Ascending aorta (tissue), 2 donors: ENCODE measurements around the gene SIGLEC12. TPM values are rescaled to one million over a fixed set of nuclear protein-coding genes. Genes with fewer than 3 reads are reported as not detected.

Source experiments
- DNase-seq, 2 donors: peaks; one replicate each; pipeline ENCODE4 v3.0.0-alpha.2; 2019; ENCODE audit warnings: low spot score in 2 of 2
- H3K27ac ChIP-seq, 2 donors: fragments of 200-600 bp; sonication (generic); one replicate each; pipeline ENCODE4 v1.5.1; 2016 to 2017; ENCODE audit warnings: mild to moderate bottlenecking in 1 of 2
- H3K27me3 ChIP-seq: fragments of 200-600 bp; sonication (generic); one replicate; pipeline ENCODE4 v1.5.1; 2017
- H3K36me3 ChIP-seq, 2 donors: fragments of 200-600 bp; sonication (generic); one replicate each; pipeline ENCODE4 v1.5.1; 2016
- H3K4me1 ChIP-seq, 2 donors: fragments of 200-600 bp; sonication (generic); one replicate each; pipeline ENCODE4 v1.5.1; 2016 to 2017; ENCODE audit warnings: mild to moderate bottlenecking in 1 of 2
- H3K4me3 ChIP-seq, 2 donors: fragments of 200-600 bp; sonication (generic); one replicate each; pipeline ENCODE4 v1.5.1; 2016 to 2017; ENCODE audit warnings: mild to moderate bottlenecking in 1 of 2
- H3K9me3 ChIP-seq, 2 donors: fragments of 200-600 bp; sonication (generic); one replicate each; pipeline ENCODE4 v1.5.1; 2016
- intact Hi-C: fragments of 100-400 bp; cut with DNase I; formaldehyde crosslinking; loops from one replicate; pipeline ENCODE4 v1.15.1; 2023
- total RNA-seq: library from RNA; depleted of rRNA; stranded (reverse); fragments of >200 nt; gene quantifications from one replicate; pipeline ENCODE4 v1.1.0, GENCODE V29; 2016
- TF ChIP-seq, protein P1 (sequence below), 3 experiments: fragments of 200-600 bp in 2 of 3; fragments of 450-650 bp in 1 of 3; sonication (generic) in 2 of 3; IDR thresholded peaks; one replicate each; pipeline ENCODE4 v1.5.1; 2016 to 2019; ENCODE audit warnings: antibody characterized with exemption in 3 of 3, mild to moderate bottlenecking in 1 of 3, moderate library complexity in 1 of 3

SIGLEC12 gene
- not detected for total RNA-seq

DNA sequence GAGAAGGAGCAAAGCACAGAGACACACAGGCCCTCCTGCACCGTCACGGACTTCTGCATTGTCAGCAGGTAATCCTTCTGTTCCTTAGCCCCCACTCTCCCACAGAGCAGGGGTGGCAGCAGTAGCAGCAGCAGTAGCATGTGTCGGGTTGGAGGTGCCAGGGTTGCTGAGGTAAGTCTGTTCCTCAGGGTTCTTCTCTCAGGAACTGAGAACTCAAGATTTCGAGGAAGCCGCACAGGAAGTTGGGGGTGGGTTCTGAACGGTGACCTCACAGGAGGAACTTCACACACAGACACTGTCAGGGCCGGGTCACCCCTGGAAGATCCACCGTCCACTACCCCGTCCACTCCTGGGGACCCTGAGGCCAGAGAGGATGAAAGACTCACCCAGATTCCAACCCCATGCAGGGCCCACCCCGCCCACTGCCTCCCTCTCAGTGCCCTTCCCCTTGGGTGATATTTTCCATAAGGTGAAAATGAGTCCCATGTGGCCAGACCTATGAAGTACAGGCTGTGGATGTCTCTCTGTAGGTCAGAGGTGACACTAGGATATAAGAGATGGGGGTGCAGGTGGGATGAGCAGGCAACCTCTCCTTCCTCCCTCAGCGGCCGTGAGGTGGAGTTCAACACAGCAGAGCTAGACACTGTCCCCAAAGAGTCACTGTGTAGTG lies at the start of gene SIGLEC12:
TSS of gene SIGLEC12 (minus strand) at position 207 of the 670 bp plus-strand sequence. CDS start at position 140, 67 bp downstream.
- Histone ChIP-seq H3K36me3 (no peaks in the 10 kb centered on the region), H3K27me3 (no peaks in the 10 kb centered on the region), H3K4me1 (no peaks in the 10 kb centered on the region), H3K27ac (no peak within 1 kb of the TSS), H3K4me3 (no peak within 1 kb of the TSS), H3K9me3 (no peaks in the 10 kb centered on the region)
- TF ChIP-seq, protein P1, sequence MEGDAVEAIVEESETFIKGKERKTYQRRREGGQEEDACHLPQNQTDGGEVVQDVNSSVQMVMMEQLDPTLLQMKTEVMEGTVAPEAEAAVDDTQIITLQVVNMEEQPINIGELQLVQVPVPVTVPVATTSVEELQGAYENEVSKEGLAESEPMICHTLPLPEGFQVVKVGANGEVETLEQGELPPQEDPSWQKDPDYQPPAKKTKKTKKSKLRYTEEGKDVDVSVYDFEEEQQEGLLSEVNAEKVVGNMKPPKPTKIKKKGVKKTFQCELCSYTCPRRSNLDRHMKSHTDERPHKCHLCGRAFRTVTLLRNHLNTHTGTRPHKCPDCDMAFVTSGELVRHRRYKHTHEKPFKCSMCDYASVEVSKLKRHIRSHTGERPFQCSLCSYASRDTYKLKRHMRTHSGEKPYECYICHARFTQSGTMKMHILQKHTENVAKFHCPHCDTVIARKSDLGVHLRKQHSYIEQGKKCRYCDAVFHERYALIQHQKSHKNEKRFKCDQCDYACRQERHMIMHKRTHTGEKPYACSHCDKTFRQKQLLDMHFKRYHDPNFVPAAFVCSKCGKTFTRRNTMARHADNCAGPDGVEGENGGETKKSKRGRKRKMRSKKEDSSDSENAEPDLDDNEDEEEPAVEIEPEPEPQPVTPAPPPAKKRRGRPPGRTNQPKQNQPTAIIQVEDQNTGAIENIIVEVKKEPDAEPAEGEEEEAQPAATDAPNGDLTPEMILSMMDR (IDR thresholded peaks at IDR 0.05), result no peak
- DNase-seq, result peak in 1 of 2 donors; percentile 67
- intact Hi-C loops, result no loop called here

DNA sequence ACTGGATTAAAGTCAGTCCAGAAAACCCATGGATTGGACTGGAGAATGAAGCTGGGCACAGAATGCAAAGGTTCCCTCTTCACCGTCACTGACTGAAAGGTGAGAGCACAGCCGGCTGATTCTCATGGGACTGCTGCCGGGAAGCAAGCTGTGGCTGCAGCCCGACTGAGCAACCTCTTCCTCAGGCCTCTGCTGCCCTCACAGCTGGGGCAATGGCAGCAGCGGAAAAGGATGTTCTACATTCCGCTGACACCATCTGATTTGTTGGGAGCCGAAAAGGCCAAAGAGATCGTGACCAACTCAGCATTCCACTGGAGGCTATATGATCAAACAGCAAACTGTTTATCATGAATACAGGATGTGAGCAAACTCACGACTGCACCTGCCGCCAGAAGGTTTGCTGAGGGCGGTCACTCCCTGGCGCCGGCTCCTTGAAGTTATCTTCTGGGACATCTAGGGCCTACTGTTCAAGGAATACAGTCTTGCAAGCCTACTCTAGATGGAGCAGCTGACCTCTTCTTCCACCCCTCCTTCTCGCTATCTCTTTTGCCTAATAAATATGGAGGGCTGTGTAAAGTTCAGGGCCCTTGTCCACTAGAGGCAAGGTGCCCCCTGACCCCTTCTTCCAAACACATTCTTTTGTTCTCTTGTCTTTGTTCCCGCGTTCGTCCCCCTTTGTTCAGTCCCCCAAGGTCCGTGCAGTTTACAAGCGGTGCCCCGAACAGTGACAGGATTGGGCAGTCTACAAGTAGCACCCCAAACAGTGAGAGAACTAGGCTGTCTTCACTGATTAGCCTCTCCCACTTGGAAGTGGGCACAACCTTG lies 49.5 kb upstream of the SIGLEC12 start:
- intact Hi-C loops, result no loop called here
- no peak overlapping the region for H3K27ac ChIP-seq
- no peaks in the 10 kb centered on the region for H3K27me3 ChIP-seq
- DNase-seq, result no peak
- H3K9me3 ChIP-seq, result no peaks in the 10 kb centered on the region
- TF ChIP-seq, protein P1 (IDR thresholded peaks at IDR 0.05), result no peak
- H3K36me3 ChIP-seq, result no peaks in the 10 kb centered on the region
- H3K4me1 ChIP-seq, result no peaks in the 10 kb centered on the region
- no peak overlapping the region for H3K4me3 ChIP-seq

DNA sequence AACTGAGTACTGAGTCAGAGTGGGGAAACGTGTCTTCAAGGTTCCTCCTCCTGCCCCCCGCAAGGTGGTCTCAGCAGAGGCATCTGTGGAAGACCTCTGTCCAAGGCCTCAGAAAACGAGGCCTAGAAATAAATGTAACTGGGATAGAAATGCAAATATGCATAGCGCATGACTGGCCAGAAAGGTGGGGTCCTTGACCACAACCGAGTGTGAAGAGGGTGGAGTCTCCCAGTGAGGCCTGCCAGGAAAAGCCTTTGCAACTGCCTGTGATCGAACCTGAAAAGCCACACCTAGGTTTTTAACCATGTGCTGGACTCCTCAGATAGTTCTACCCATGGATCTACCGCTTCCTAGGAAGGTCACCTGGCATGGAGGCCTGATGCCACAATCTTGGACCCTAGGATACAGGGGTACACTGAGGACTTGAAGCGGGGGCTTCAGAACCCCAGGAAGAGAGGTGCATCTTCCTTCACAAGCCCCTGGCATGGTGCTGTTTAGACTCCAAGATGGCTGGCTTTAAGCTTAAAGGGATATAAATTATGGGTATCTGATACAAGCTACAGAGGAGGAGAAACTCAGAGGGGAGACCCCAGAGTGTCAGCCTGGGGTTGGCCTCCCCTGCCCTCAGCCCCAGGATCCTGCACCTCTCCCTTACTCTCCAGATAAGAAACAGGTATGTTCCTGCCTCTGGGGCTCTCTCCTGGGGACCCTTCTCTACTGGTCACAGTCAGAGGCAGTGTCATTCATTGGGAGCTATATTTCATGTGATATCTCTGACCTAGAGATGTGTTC lies 48.1 kb upstream of the SIGLEC12 start:
- no peaks in the 10 kb centered on the region for H3K4me1 ChIP-seq
- H3K9me3 ChIP-seq, result no peaks in the 10 kb centered on the region
- TF ChIP-seq, protein P1 (IDR thresholded peaks at IDR 0.05), result no peak
- intact Hi-C loops, result no loop called here
- no peak overlapping the region for H3K4me3 ChIP-seq
- no peaks in the 10 kb centered on the region for H3K27me3 ChIP-seq
- H3K36me3 ChIP-seq, result no peaks in the 10 kb centered on the region
- H3K27ac ChIP-seq, result no peak overlapping the region
- no peak for DNase-seq

DNA sequence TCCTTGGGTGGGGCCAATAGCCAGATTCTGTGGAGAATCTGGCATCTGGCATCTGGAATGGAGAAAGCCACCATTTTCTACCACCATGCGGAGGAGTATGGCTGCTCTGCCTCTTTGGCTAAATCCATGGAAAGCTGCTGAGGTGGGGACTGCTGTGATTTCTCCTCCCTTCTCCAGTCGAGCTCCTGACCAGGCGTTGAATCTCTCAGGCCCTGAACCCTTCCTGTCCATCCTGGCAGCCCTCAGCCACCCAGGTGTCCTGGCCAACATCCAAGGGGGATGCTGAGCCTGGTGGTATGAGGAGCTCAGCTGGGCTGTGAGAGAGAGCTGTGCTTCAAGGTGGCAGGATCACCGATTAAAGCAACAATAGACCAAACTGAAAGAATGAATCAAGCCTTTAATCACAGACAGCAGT lies 47.3 kb upstream of the SIGLEC12 start:
- TF ChIP-seq, protein P1 (IDR thresholded peaks at IDR 0.05), result no peak
- intact Hi-C loops, result no loop called here
- no peaks in the 10 kb centered on the region for H3K27me3 ChIP-seq

DNA sequence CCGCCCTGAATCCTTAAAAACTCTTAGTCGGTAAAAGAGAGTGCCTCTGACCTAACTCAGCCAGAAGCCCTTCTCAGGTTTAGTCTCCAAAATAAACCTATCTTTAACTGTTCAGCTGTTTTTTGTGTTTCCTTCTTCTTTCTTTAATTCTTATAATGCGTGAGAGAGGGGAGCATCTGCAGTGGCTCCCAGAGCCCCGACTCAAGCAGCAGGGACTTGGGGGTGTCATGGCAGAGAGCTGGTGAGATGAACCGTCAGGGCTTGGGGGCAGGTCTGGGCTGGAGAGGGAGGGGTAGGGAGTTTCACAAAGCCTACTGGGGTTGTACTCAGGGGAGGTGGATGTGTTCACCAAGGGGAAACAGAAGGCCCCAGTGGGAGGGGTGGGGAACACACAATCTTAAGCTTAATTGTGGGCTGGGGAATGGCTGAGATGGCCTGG lies 46.6 kb upstream of the SIGLEC12 start:
- Histone ChIP-seq H3K9me3 (no peaks in the 10 kb centered on the region), H3K36me3 (no peaks in the 10 kb centered on the region), H3K27me3 (no peaks in the 10 kb centered on the region), H3K4me3 (no peak overlapping the region), H3K27ac (no peak overlapping the region), H3K4me1 (no peaks in the 10 kb centered on the region)
- intact Hi-C loops, result no loop called here
- DNase-seq, result no peak
- TF ChIP-seq, protein P1 (IDR thresholded peaks at IDR 0.05), result no peak

More for the DNA sequence above, 47.3 kb upstream of the SIGLEC12 start:
- Histone ChIP-seq H3K27ac (no peak overlapping the region), H3K36me3 (no peaks in the 10 kb centered on the region), H3K4me1 (no peaks in the 10 kb centered on the region), H3K4me3 (no peak overlapping the region), H3K9me3 (no peaks in the 10 kb centered on the region)
- no peak for DNase-seq
